Esophagus (tissue), 2 donors: ENCODE results near the gene MCM3. TPM values are rescaled to one million over a fixed set of nuclear protein-coding genes. Genes with fewer than 3 reads are reported as not detected.

ENCODE experiments used
- polyA plus RNA-seq, 2 donors: library from polyadenylated mRNA; stranded (reverse); fragments of 200-250 nt; gene quantifications; one replicate each; pipeline ENCODE4 v1.2.3, GENCODE V29; 2013
- donor health status: healthy with polysubstance abuse.
- donor health status: Bipolar disorder and iron deficiency.

The MCM3 gene
- polyA plus RNA-seq, 2 donors, result 18.0 to 40.7 TPM

Other genes with a start within 250 kb of the MCM3 start
- gene PKHD1, start 197.1 kb downstream of the MCM3 start, polyA plus RNA-seq, result under 1 TPM; under 0.01 to 0.01 TPM
- under 1 TPM in 1 of 2 donors, not detected in 1; 0.05 TPM for gene IL17A, start 98.4 kb downstream of the MCM3 start, polyA plus RNA-seq
- under 1 TPM in 1 of 2 donors, not detected in 1; 0.16 TPM for gene IL17F, start 40.2 kb downstream of the MCM3 start, polyA plus RNA-seq
- gene PAQR8, start 77.4 kb upstream of the MCM3 start, polyA plus RNA-seq, result 1 to 10 TPM; 5.1 to 7.7 TPM
- gene EFHC1, start 135.6 kb upstream of the MCM3 start, polyA plus RNA-seq, result 10 to 100 TPM in 1 of 2 donors, 1 to 10 TPM in 1; 8.4 to 14.4 TPM